Fibroblast of lung (primary cell): ENCODE results near the gene TNS3. TPM values are rescaled to one million over a fixed set of nuclear protein-coding genes. Genes with fewer than 3 reads are reported as not detected.

Source experiments
- DNase-seq, 2 donors: peaks; one replicate each; pipeline versions ENCODE4 v3.0.0 to v3.0.0-alpha.2; 2010; ENCODE audit warnings: low read depth in 2 of 2
- H2AFZ ChIP-seq: 2 replicates; pipeline ENCODE4 v1.5.1; 2012; ENCODE audit warnings: low read length, control low read depth, inconsistent platforms
- H3K27ac ChIP-seq: 2 replicates; pipeline ENCODE4 v1.5.1; 2011; ENCODE audit warnings: low read length, control low read depth; ENCODE audit not compliant: insufficient read depth
- H3K27me3 ChIP-seq: 2 replicates; pipeline ENCODE4 v1.5.1; 2011; ENCODE audit warnings: mild to moderate bottlenecking, low read length; ENCODE audit not compliant: control insufficient read depth, insufficient read depth
- H3K36me3 ChIP-seq: 2 replicates; pipeline ENCODE4 v1.5.1; 2011; ENCODE audit warnings: low read length; ENCODE audit not compliant: control insufficient read depth, insufficient read depth
- H3K4me1 ChIP-seq: 2 replicates; pipeline ENCODE4 v1.5.1; 2011; ENCODE audit warnings: low read length; ENCODE audit not compliant: control insufficient read depth, insufficient read depth; ENCODE audit errors: extremely low read depth
- H3K4me2 ChIP-seq: 2 replicates; pipeline ENCODE4 v1.5.1; 2011; ENCODE audit warnings: low read length, control low read depth; ENCODE audit not compliant: insufficient read depth; ENCODE audit errors: extremely low read depth
- H3K4me3 ChIP-seq, 4 experiments: fragments of 200-600 bp in 1 of 4; sonication (generic) in 1 of 4; replicated peaks in 1 of 4; 2 replicates each; pipeline ENCODE4 v1.5.1; 2011 to 2016; ENCODE audit warnings: low read length in 4 of 4, low read depth in 3 of 4, mild to moderate bottlenecking in 3 of 4, control low read depth in 2 of 4, inconsistent platforms in 1 of 4, mixed read lengths in 1 of 4; ENCODE audit not compliant: insufficient read depth in 1 of 4; ENCODE audit errors: control extremely low read depth in 1 of 4
- H3K79me2 ChIP-seq: 2 replicates; pipeline ENCODE4 v1.5.1; 2012; ENCODE audit warnings: mild to moderate bottlenecking, low read length, inconsistent platforms; ENCODE audit not compliant: control insufficient read depth, insufficient read depth
- H3K9ac ChIP-seq: 2 replicates; pipeline ENCODE4 v1.5.1; 2011; ENCODE audit warnings: mild to moderate bottlenecking, low read length, control low read depth; ENCODE audit not compliant: insufficient read depth
- H3K9me3 ChIP-seq: 2 replicates; pipeline ENCODE4 v1.5.1; 2012; ENCODE audit warnings: low read depth, low read length; ENCODE audit not compliant: control insufficient read depth, insufficient read depth
- H4K20me1 ChIP-seq: 2 replicates; pipeline ENCODE4 v1.5.1; 2011; ENCODE audit warnings: low read length; ENCODE audit not compliant: control insufficient read depth, insufficient read depth; ENCODE audit errors: extremely low read depth
- CTCF ChIP-seq, 2 donors: IDR thresholded peaks in 1 of 2; conservative IDR thresholded peaks in 1 of 2; 1 replicate in 1 of 2; 2 replicates in 1 of 2; pipeline ENCODE4 v1.5.1; 2011 to 2012; ENCODE audit warnings: low read length in 2 of 2, control low read depth in 1 of 2, inconsistent platforms in 1 of 2, low read depth in 1 of 2, mild to moderate bottlenecking in 1 of 2
- EZH2 ChIP-seq: IDR thresholded peaks from 2 replicates; pipeline ENCODE4 v1.5.1; 2012; ENCODE audit warnings: low read length, control low read depth, mild to moderate bottlenecking; ENCODE audit errors: missing control alignments
- polyA plus RNA-seq, 2 donors: library from polyadenylated mRNA; depleted of rRNA in 1 of 2; stranded (reverse) in 1 of 2; unstranded in 1 of 2; fragments of >200 nt; gene quantifications; 2 replicates each; pipeline ENCODE4 v1.2.1, GENCODE V29; 2011 to 2012; ENCODE audit warnings: missing spikeins in 1 of 2
- total RNA-seq: library from RNA; depleted of rRNA; stranded (reverse); fragments of >200 nt; gene quantifications from 2 replicates; pipeline ENCODE4 v1.2.1, GENCODE V29; 2014

The TNS3 gene
- total and polyA plus RNA-seq, 2 donors (not counting 1 experiment from before 2014, with no cell fraction given): 74.4 to 88.8 TPM

DNA sequence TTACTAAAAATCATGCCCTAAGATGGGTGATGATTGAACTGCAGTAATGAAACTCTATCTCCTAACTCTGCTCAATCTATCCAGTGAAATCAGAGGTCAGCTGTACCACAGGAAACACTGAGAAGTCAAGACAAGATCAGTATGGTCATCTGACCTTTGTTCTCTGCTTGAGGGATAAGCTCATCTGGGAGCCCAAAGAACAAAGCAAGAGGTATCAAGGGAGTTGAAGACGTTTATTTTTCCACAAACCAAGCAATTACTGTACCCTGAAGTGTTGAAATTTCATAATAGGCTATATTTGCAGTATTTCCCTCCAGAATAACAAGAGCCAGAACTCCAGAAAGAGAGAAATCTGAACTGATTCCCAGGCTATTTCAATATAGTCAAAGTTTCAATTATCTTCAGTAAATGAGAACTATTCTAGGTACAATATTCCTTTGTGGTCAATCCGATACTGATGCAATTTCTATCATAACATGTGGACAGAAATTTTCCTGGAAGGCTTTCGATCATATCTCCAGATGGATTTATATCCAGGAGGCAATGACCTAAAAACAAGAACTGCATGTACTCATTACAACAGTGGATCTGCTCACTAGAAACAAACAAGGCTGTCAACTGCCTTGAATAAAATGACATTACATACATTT lies 345.3 kb downstream of the TNS3 start:
- TF ChIP-seq EZH2: no peak
- no peak for TF ChIP-seq CTCF (conservative IDR thresholded peaks at IDR 0.05 in 1 of 2, IDR thresholded peaks at IDR 0.05 in 1 of 2; ENCODE audit: low read depth in 1 of 2, low read length in 2 of 2)
- H3K27me3 ChIP-seq: peaks cover 4% of the 10 kb centered on the region
- no peak for DNase-seq

DNA sequence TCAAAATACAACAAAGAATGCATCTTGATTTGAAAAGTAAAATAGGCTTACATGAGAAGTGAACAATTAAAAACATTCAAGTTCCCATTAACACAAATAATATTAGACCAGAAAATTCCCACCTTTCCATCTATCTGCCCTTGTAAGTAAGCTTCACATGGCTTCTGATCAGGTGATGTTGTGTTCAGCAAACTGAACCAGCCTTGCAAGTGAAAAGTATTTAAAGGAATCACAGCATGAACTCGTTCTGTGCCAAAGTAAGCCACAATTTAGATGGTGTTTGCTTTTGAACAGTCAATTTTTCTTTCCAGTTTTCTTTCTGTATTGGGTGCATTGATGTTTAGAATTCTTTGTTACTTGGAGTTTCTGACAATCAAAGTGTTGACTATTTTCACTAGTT lies 347.9 kb downstream of the TNS3 start:
- Histone ChIP-seq H3K36me3 (no peaks in the 10 kb centered on the region), H3K9me3 (no peaks in the 10 kb centered on the region), H3K27me3 (peaks cover under 1% of the 10 kb centered on the region), H4K20me1 (no peaks in the 10 kb centered on the region), H3K4me1 (no peaks in the 10 kb centered on the region), H3K4me2 (no peak overlapping the region), H2AFZ (no peak overlapping the region), H3K27ac (no peak overlapping the region), H3K79me2 (no peaks in the 10 kb centered on the region), H3K4me3 (no peak overlapping the region), H3K9ac (no peak overlapping the region)
- TF ChIP-seq EZH2 (no peak), CTCF (conservative IDR thresholded peaks at IDR 0.05 in 1 of 2, IDR thresholded peaks at IDR 0.05 in 1 of 2; ENCODE audit: low read depth in 1 of 2, low read length in 2 of 2) (no peak)
- no peak for DNase-seq

More for the DNA sequence above, 345.3 kb downstream of the TNS3 start:
- no peak overlapping the region for H3K4me2 ChIP-seq
- no peaks in the 10 kb centered on the region for H3K9me3 ChIP-seq
- no peaks in the 10 kb centered on the region for H3K36me3 ChIP-seq
- H3K4me3 ChIP-seq: no peak overlapping the region
- no peak overlapping the region for H3K9ac ChIP-seq
- no peak overlapping the region for H2AFZ ChIP-seq
- H4K20me1 ChIP-seq: no peaks in the 10 kb centered on the region
- no peak overlapping the region for H3K27ac ChIP-seq
- no peaks in the 10 kb centered on the region for H3K4me1 ChIP-seq
- no peaks in the 10 kb centered on the region for H3K79me2 ChIP-seq

DNA sequence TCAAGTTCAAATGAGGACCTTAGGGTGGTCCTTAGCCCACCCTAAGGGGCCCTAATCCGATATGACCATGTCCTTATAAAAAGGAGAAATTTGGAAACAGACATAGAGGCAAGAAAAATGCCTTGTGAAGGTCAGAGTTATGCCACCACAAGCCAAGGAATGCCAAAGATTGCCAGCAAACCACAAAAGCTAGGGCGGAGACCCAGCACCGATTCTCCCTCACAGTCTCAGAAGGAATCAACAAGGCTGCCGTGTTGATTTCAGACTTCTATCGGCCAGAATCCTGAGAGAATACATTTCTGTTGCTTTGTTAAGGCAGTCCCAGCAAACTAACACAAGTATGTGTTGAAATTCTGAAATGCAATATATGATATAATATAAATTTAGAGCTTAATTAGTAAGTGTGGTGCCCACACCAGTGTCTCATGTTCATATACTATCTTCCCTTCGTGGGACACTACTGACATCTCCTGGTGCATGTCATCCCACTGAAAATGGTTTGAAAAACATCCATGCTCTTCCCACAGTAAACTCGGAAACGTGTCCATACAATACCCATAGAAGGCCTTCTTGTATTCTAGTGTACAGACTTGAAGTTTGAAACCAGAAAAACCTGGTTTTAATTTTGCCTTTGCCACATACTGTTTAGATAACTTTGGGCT lies 349.0 kb downstream of the TNS3 start:
- Histone ChIP-seq H3K4me1 (no peaks in the 10 kb centered on the region), H3K9ac (no peak overlapping the region), H3K36me3 (no peaks in the 10 kb centered on the region), H2AFZ (no peak overlapping the region), H4K20me1 (no peaks in the 10 kb centered on the region), H3K27me3 (no peaks in the 10 kb centered on the region), H3K27ac (no peak overlapping the region), H3K4me2 (no peak overlapping the region), H3K9me3 (no peaks in the 10 kb centered on the region), H3K4me3 (no peak overlapping the region), H3K79me2 (no peaks in the 10 kb centered on the region)
- TF ChIP-seq CTCF (conservative IDR thresholded peaks at IDR 0.05 in 1 of 2, IDR thresholded peaks at IDR 0.05 in 1 of 2; ENCODE audit: low read depth in 1 of 2, low read length in 2 of 2): peak in 1 of 2 donors; percentile 12
- TF ChIP-seq EZH2: no peak
- peak in 1 of 2 donors; percentile 44 for DNase-seq
